SK-N-SH (cell line): ENCODE data around the gene DLG2. TPM values are rescaled to one million over a fixed set of nuclear protein-coding genes. Genes with fewer than 3 reads are reported as not detected.

Source experiments
- CTCF ChIA-PET: fragments of 300-600, 350-600 bp; formaldehyde crosslinking; extraction: SDS; loops from one replicate; lab custom pipeline; 2021; lab: Yijun Ruan, JAX
- POLR2A ChIA-PET: fragments of 350-600 bp; sonication (Branson Sonifier 250); formaldehyde crosslinking; extraction: SDS; loops from one replicate; lab custom pipeline; 2020; ENCODE audit warnings: antibody characterized with exemption, inconsistent platforms; lab: Yijun Ruan, JAX
- DNase-seq: peaks from one replicate; pipeline ENCODE4 v3.0.0; 2012
- H2AFZ ChIP-seq: fragments of 200-600 bp; sonication (generic); 2 replicates; pipeline ENCODE4 v1.8.1; 2016; ENCODE audit warnings: antibody characterized with exemption, mild to moderate bottlenecking, low read depth
- H3F3A ChIP-seq: fragments of 200-600 bp; sonication (generic); replicated peaks from 2 replicates; pipeline ENCODE3; 2016; ENCODE audit warnings: antibody characterized with exemption, mild to moderate bottlenecking; ENCODE audit not compliant: insufficient read depth
- H3K27ac ChIP-seq, 2 experiments: fragments of 200-500 bp in 1 of 2; fragments of 200-600 bp in 1 of 2; sonication (Bioruptor generic) in 1 of 2; sonication (generic), shearing (Covaris generic) in 1 of 2; 2 replicates each; pipeline versions ENCODE4 v1.5.1 to v1.6.1; 2014 to 2016; ENCODE audit warnings: low read depth in 2 of 2, inconsistent platforms in 1 of 2, low read length in 1 of 2, mild to moderate bottlenecking in 1 of 2, mixed read lengths in 1 of 2
- H3K27me3 ChIP-seq: fragments of 200-600 bp; sonication (generic), shearing (Covaris generic); 2 replicates; pipeline ENCODE4 v1.6.1; 2016; ENCODE audit warnings: mixed run types; ENCODE audit not compliant: insufficient read depth
- H3K36me3 ChIP-seq, 2 experiments: fragments of 200-500 bp in 1 of 2; fragments of 200-600 bp in 1 of 2; sonication (Bioruptor generic) in 1 of 2; sonication (generic) in 1 of 2; replicated peaks in 1 of 2; 2 replicates each; pipeline versions ENCODE3 to v1.5.1; 2014 to 2016; ENCODE audit warnings: low read length in 1 of 2, mild to moderate bottlenecking in 1 of 2; ENCODE audit not compliant: insufficient read depth in 2 of 2, control insufficient read depth in 1 of 2
- H3K4me1 ChIP-seq, 2 experiments: fragments of 200-500 bp in 1 of 2; fragments of 200-600 bp in 1 of 2; sonication (Bioruptor generic) in 1 of 2; sonication (generic), shearing (Covaris generic) in 1 of 2; 2 replicates each; pipeline versions ENCODE4 v1.5.1 to v1.6.1; 2014 to 2016; ENCODE audit warnings: low read depth in 1 of 2, low read length in 1 of 2, mixed run types in 1 of 2; ENCODE audit not compliant: insufficient read depth in 2 of 2, control insufficient read depth in 1 of 2
- H3K4me2 ChIP-seq: fragments of 200-600 bp; sonication (generic), shearing (Covaris generic); 2 replicates; pipeline ENCODE4 v1.6.1; 2017; ENCODE audit warnings: mixed run types
- H3K4me3 ChIP-seq, 2 experiments: fragments of 200-500 bp in 1 of 2; fragments of 200-600 bp in 1 of 2; sonication (Bioruptor generic) in 1 of 2; sonication (generic), shearing (Covaris generic) in 1 of 2; 2 replicates each; pipeline versions ENCODE4 v1.5.1 to v1.8.1; 2014 to 2016; ENCODE audit warnings: low read depth in 2 of 2, inconsistent platforms in 1 of 2, low read length in 1 of 2, mild to moderate bottlenecking in 1 of 2, mixed read lengths in 1 of 2, moderate library complexity in 1 of 2
- H3K79me2 ChIP-seq: fragments of 200-600 bp; sonication (generic); 2 replicates; pipeline ENCODE4 v1.8.1; 2017; ENCODE audit warnings: mild to moderate bottlenecking; ENCODE audit not compliant: insufficient read depth
- H3K9ac ChIP-seq: fragments of 200-600 bp; sonication (generic); 2 replicates; pipeline ENCODE4 v1.6.1; 2017; ENCODE audit warnings: mixed run types
- H3K9me2 ChIP-seq: fragments of 200-600 bp; sonication (generic); 2 replicates; pipeline ENCODE4 v1.6.1; 2017; ENCODE audit warnings: mixed run types
- H3K9me3 ChIP-seq: fragments of 200-600 bp; sonication (generic); 2 replicates; pipeline ENCODE4 v1.6.1; 2017; ENCODE audit warnings: mixed run types, mild to moderate bottlenecking, moderate library complexity
- H4K20me1 ChIP-seq: fragments of 200-600 bp; sonication (generic); 2 replicates; pipeline ENCODE4 v1.6.1; 2017; ENCODE audit warnings: mild to moderate bottlenecking, mixed run types; ENCODE audit not compliant: insufficient read depth
- ELF1 ChIP-seq: IDR thresholded peaks from 2 replicates; pipeline ENCODE4 v1.4.0; 2012
- FOSL2 ChIP-seq: IDR thresholded peaks from 2 replicates; pipeline ENCODE4 v1.4.0; 2012; ENCODE audit warnings: low read depth, mild to moderate bottlenecking, moderate library complexity, borderline replicate concordance
- GABPA ChIP-seq: IDR thresholded peaks from 2 replicates; pipeline ENCODE4 v1.4.0; 2012; ENCODE audit warnings: low read depth, mild to moderate bottlenecking
- MEF2A ChIP-seq: IDR thresholded peaks from 2 replicates; pipeline ENCODE4 v1.4.0; 2012; ENCODE audit warnings: low read depth, borderline replicate concordance
- PBX3 ChIP-seq: IDR thresholded peaks from 2 replicates; pipeline ENCODE4; 2012
- RCOR1 ChIP-seq: fragments of 150-350 bp; IDR thresholded peaks from 2 replicates; pipeline ENCODE4 v1.6.1; 2017; ENCODE audit warnings: antibody characterized with exemption, low read length
- RXRA ChIP-seq: IDR thresholded peaks from 2 replicates; pipeline ENCODE4 v1.4.0; 2012; ENCODE audit warnings: low read depth, mild to moderate bottlenecking, borderline replicate concordance
- SIN3A ChIP-seq: IDR thresholded peaks from 2 replicates; pipeline ENCODE4 v1.6.1; 2012; ENCODE audit warnings: low read depth, mild to moderate bottlenecking, low read length, moderate library complexity, borderline replicate concordance
- WGBS: methylation state at CpG from one replicate; pipeline ENCODE4 v1.1.6; 2017; ENCODE audit warnings: low lambda C conversion rate; 5-methylcytosine and 5-hydroxymethylcytosine counted together
- polyA plus RNA-seq, 3 experiments: library from polyadenylated mRNA; depleted of rRNA; stranded (reverse); fragments of >200 nt; gene quantifications; 2 replicates each; pipeline ENCODE4 v1.2.3, GENCODE V29; 2012
- TF ChIP-seq, protein P1 (sequence below): fragments of 150-350 bp; IDR thresholded peaks from 2 replicates; pipeline ENCODE4 v1.6.1; 2016; ENCODE audit warnings: mild to moderate bottlenecking, low read depth, low read length
- TF ChIP-seq, protein P2 (sequence below): fragments of 150-350 bp; IDR thresholded peaks from 2 replicates; pipeline ENCODE4 v1.6.1; 2017; ENCODE audit warnings: antibody characterized with exemption, low read length, low read depth, borderline replicate concordance

DLG2 gene
- polyA plus RNA-seq, 1 of the 3 experiments (the other 2 are of a cell fraction) = 0.21 TPM

DNA sequence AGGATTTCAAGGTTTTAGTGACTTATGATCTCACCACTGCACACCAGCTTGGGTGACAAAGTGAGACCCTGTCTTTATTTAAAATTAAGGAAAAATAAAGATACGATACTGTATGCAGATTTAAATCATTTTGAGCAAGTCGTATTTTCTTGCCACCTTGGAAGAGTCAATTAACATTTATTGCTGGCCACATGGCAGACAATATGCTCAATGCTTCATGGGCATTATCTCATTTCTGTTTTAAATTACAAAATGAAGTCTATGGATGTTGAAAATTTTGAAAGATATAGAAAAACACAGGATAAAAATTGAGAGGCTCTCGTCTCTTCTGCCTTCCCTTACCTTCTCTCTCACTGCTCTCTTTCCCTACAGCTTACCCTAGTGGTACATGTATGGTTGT, 1992.0 kb downstream of the DLG2 start:
- DNase-seq = no peak
- POLR2A ChIA-PET = no interaction called here
- no peaks in the 10 kb centered on the region for H3K27me3 ChIP-seq
- no peaks in the 10 kb centered on the region for H3F3A ChIP-seq
- TF ChIP-seq, protein P1, sequence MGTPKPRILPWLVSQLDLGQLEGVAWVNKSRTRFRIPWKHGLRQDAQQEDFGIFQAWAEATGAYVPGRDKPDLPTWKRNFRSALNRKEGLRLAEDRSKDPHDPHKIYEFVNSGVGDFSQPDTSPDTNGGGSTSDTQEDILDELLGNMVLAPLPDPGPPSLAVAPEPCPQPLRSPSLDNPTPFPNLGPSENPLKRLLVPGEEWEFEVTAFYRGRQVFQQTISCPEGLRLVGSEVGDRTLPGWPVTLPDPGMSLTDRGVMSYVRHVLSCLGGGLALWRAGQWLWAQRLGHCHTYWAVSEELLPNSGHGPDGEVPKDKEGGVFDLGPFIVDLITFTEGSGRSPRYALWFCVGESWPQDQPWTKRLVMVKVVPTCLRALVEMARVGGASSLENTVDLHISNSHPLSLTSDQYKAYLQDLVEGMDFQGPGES = no peak
- TF ChIP-seq, protein P2, sequence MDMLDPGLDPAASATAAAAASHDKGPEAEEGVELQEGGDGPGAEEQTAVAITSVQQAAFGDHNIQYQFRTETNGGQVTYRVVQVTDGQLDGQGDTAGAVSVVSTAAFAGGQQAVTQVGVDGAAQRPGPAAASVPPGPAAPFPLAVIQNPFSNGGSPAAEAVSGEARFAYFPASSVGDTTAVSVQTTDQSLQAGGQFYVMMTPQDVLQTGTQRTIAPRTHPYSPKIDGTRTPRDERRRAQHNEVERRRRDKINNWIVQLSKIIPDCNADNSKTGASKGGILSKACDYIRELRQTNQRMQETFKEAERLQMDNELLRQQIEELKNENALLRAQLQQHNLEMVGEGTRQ = no peak
- TF ChIP-seq FOSL2 = no peak
- TF ChIP-seq ELF1 = no peak
- TF ChIP-seq PBX3 = no peak
- TF ChIP-seq RXRA = no peak
- TF ChIP-seq, all 33 proteins: peak for 0
- H3K9me2 ChIP-seq = no peaks in the 10 kb centered on the region
- H3K27ac ChIP-seq = no peak overlapping the region
- H3K4me3 ChIP-seq = no peak overlapping the region
- 42% methylated on average over 3 of the region's 3 CpGs for WGBS
- no peaks in the 10 kb centered on the region for H3K79me2 ChIP-seq
- no peaks in the 10 kb centered on the region for H3K9me3 ChIP-seq
- CTCF ChIA-PET = no interaction called here
- H3K36me3 ChIP-seq = no peaks in the 10 kb centered on the region
- H2AFZ ChIP-seq = no peak overlapping the region
- no peak overlapping the region for H3K4me2 ChIP-seq
- H4K20me1 ChIP-seq = no peaks in the 10 kb centered on the region
- H3K4me1 ChIP-seq = peaks cover 0 to 4% of the 10 kb centered on the region in 2 experiments; a peak in 2 of 4 replicates
- no peak overlapping the region for H3K9ac ChIP-seq

- Histone ChIP-seq H3K9me3 (no peaks in the 10 kb centered on the region), H3K4me2 (no peak overlapping the region), H3K79me2 (no peaks in the 10 kb centered on the region), H3K9ac (no peak overlapping the region), H4K20me1 (no peaks in the 10 kb centered on the region), H3K27ac (no peak overlapping the region), H2AFZ (no peak overlapping the region), H3K36me3 (no peaks in the 10 kb centered on the region), H3K9me2 (no peaks in the 10 kb centered on the region), H3K4me3 (no peak overlapping the region), H3K4me1 (peaks cover 8% of the 10 kb centered on the region in 2 experiments; a peak in 3 of 4 replicates), H3K27me3 (no peaks in the 10 kb centered on the region), H3F3A (no peaks in the 10 kb centered on the region)
- 91% methylated on average over 1 of the region's 1 CpG for WGBS
- POLR2A ChIA-PET = no interaction called here
- no peak for TF ChIP-seq SIN3A
- no peak for TF ChIP-seq GABPA
- no peak for TF ChIP-seq MEF2A
- no peak for TF ChIP-seq RCOR1
- no peak for DNase-seq
- CTCF ChIA-PET = interaction anchor here (1.8 kb wide), 1 partner anchor 189 kb away, joined by 5 read pairs; no protein-coding TSS in a partner anchor
These were observed 1996.9 kb downstream of the DLG2 start for GRCh38 chr11:83630211-83630610.
